HG03025 (cell line): ENCODE measurements around the gene PRDM1.
A peak's percentile ranks its signal among the peaks of the same experiment; 100 is the strongest.

ENCODE experiments used
- ATAC-seq: cut with Tn5 transposase; IDR thresholded peaks from one replicate; pipeline ENCODE4 v1.9.1; 2021; ENCODE audit warnings: mild to moderate bottlenecking, moderate library complexity; ENCODE audit not compliant: unreplicated experiment, low FRiP score

The PRDM1 gene

GRCh38 chr6:106069478-106069877, 16.7 kb upstream of the PRDM1 start:
- ATAC-seq: no peak

GRCh38 chr6:106070636-106071035, 15.5 kb upstream of the PRDM1 start:
- no peak for ATAC-seq

GRCh38 chr6:106072501-106073090, 13.5 kb upstream of the PRDM1 start:
- no peak for ATAC-seq

- no peak for ATAC-seq
Observed at GRCh38 chr6:106074146-106074545, 12.0 kb upstream of the PRDM1 start.

- ATAC-seq: no peak
Observed at GRCh38 chr6:106076139-106076538, 10.0 kb upstream of the PRDM1 start.

- ATAC-seq: no peak
Observed at GRCh38 chr6:106077170-106077569, 9.0 kb upstream of the PRDM1 start.

- no peak for ATAC-seq
Observed at GRCh38 chr6:106077881-106078280, 8.3 kb upstream of the PRDM1 start.

- ATAC-seq: no peak
Observed at GRCh38 chr6:106079961-106080762, 6.0 kb upstream of the PRDM1 start.

GRCh38 chr6:106080763-106081095, 5.4 kb upstream of the PRDM1 start:
- ATAC-seq: no peak

GRCh38 chr6:106081715-106082114, 4.4 kb upstream of the PRDM1 start:
- ATAC-seq: no peak

- ATAC-seq: no peak
Observed at GRCh38 chr6:106082735-106083398, 3.3 kb upstream of the PRDM1 start.

- ATAC-seq: no peak
Observed at GRCh38 chr6:106083618-106084017, 2.5 kb upstream of the PRDM1 start.

GRCh38 chr6:106084106-106084988, 1.8 kb upstream of the PRDM1 start:
- ATAC-seq: peak; percentile 76

GRCh38 chr6:106084989-106085691, 996 bp upstream of the PRDM1 start:
- no peak for ATAC-seq

- no peak for ATAC-seq
Observed at GRCh38 chr6:106085692-106085983, 498 bp upstream of the PRDM1 start.

- no peak for ATAC-seq
Observed at GRCh38 chr6:106086814-106087175, 659 bp downstream of the PRDM1 start.

- ATAC-seq: no peak
Observed at GRCh38 chr6:106087548-106088325, 1.6 kb downstream of the PRDM1 start.

GRCh38 chr6:106090001-106090400, 3.9 kb downstream of the PRDM1 start:
- ATAC-seq: no peak

- ATAC-seq: no peak
Observed at GRCh38 chr6:106092279-106092678, 6.1 kb downstream of the PRDM1 start.
